ENCODE data around the gene A4GALT.
"Not testable (repeated sequence)": the region's sequence is repeated elsewhere in the genome, so short reads cannot be mapped to it uniquely, and the experiment has no call there.

A4GALT gene

GRCh38 chr22:42680648-42681047 lies 40.0 kb downstream of the A4GALT start:
- DNase-seq, result peak; percentile 95

GRCh38 chr22:42679691-42680090 lies 41.0 kb downstream of the A4GALT start:
- DNase-seq, result no peak

DNA sequence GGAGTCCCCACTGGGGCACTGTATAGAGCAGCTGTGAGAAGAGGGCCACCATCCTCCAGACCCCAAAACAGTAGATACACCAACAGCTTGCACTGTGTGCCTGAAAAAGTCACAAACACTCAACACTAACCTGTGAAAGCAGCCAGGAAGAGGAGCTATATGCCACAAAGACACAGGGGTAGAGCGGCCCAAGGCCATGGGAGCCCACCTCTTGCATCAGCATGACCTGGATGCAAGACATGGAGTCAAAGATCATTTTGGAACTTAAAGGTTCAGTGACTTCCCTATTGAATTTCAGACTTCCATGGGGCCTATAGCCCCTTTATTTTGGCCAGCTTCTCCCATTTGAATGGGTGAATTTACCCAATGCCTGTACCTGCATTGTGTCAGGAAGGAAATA lies 41.8 kb downstream of the A4GALT start:
- no peak for DNase-seq

DNA sequence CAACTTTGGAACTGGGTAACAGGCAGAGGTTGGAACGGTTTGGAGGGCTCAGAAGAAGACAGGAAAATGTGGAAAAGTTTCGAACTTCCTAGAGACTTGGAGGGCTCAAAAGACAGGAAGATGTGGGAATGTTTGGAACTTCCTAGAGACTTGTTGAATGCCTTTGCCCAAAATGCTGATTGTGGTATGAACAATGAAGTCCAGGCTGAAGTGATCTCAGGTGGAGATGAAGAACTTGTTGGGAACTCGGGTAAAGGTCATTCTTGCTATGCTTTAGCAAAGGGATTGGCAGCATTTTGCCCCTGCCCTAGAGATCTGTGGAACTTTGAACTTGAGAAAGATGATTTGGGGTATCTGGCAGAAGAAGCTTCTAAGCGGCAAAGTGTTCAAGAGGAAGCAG lies 42.7 kb downstream of the A4GALT start:
- DNase-seq, result not testable (repeated sequence)

DNA sequence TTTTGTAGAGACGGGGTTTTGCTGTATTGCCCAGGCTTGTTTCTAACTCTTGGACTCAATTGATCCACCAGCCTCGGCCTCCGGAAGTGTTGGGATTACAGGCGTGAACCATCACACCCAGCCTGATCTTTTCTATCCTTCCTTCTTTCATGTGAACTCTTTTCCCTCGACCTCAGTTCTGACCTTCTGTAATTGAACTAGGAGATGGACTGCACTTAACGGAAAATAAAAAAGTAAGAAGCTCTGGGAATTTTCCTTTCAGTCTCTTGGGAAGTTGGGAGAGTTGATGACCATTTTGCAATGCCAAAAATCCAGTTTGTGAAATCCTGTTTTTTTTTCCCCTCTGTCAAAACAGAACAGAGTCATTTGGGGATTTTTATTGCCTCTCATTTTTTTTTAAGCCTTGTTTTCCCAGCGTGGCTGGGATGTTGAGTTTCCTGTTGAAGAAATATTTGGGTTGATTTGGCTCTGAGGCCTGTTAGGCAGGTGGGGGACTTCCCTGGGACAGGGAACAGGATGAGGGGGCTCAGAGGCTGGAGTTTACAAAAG lies 44.5 kb downstream of the A4GALT start:
- peak; percentile 67 for DNase-seq

DNA sequence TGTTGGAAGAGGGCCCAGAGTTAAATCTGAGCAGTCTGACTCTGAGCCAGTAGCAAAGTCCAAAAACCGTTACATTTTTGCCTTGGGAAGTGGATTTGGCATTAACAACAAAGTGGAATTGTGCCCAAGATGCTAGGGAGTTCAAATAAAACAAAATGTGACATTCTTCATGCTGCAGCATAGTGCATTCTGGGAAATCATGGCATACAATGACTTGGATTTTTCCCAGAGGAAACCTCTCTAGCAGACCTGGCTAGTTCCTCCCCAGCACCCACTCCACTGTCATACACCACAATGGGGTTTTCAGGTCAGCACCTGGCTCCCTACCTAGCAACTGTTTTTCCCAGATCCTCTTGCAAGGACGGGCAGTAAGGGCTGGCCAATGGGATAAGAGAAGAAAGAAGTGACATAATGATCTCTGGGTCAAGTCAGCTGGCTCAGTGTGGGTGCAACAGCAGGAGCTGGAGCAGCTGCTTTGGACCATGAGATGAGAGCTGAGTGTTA lies 46.7 kb downstream of the A4GALT start:
- no peak for DNase-seq

DNA sequence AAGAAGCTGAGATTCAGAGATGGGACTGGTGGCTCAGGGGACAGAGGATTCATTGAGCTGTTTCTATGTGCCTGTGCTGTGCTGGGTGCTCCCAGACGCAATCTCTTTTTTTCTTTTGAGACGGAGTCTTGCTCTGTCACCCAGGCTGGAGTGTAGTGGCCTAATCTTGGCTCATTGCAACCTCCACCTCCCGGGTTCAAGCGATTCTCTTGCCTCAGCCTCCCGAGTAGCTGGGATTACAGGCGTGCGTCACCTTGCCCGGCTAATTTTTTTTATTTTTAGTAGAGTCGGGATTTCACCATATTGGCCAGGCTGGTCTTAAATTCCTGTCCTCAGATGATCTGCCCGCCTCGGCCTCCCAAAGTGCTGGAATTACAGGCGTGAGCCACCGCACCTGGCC lies 47.6 kb downstream of the A4GALT start:
- DNase-seq, result not testable (repeated sequence)

- DNase-seq, result no peak
Observed at GRCh38 chr22:42670921-42671709, 49.6 kb downstream of the A4GALT start.

DNA sequence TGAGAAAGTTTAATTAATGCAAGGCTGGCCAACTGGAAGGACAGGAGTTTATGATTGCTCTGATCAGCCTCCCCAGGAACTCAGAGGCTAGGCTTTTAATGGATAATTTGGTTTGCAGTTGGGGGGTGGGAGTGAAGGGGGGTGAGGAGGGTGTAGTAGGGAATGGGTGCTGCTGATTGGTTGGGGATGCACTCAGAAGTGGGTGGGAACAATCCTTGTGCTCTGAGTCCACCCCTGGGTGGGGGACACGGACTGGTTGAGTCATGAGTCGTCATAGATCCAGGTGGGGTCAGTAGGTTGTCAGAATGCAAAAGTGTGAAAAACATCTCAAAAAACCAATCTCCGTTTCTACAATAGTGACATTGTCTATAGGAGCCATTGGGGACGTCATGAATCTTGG lies 50.6 kb downstream of the A4GALT start:
- DNase-seq, result no peak

GRCh38 chr22:42666393-42666792 lies 54.3 kb downstream of the A4GALT start:
- DNase-seq, result not testable (repeated sequence)

GRCh38 chr22:42664976-42665831 lies 55.5 kb downstream of the A4GALT start:
- DNase-seq, result no peak

- peak; percentile 71 for DNase-seq
Observed at GRCh38 chr22:42661985-42662831, 58.5 kb downstream of the A4GALT start.

GRCh38 chr22:42656578-42656977 lies 64.1 kb downstream of the A4GALT start:
- DNase-seq, result no peak

- DNase-seq, result no peak
Observed at GRCh38 chr22:42655693-42656092, 65.0 kb downstream of the A4GALT start.

DNA sequence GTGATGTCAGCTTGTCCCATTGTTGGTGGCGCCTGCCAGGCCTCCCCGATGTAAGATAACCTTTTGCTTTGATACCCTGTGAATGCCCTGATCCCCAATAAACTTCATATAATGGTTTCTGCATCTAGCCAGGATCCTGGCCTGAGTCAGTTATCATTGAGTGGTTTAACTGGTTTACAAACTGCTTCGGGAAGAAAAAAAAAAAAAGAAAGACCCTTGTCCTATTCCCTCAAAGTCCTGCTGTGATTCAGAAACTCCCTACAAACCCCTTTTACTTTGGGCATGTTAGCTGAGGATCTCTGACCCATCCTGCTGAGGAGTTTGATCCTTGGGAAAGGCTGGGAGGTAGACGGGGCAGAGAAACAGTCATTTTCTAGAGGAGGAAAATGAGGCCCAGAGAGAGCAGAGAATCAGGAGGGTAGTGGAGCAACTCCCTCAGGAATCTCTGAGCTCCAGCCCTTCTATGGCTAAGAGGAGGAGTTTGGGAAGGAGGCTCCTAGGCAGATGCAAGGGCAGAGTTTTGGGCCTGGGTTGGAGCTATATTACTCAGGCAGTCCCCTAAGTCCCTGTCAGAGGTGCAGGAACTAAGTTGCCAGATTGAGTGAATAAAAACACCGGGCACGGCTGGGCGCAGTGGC lies 66.1 kb downstream of the A4GALT start:
- no peak for DNase-seq

GRCh38 chr22:42653999-42654398 lies 66.7 kb downstream of the A4GALT start:
- DNase-seq, result no peak

- DNase-seq, result no peak
Observed at GRCh38 chr22:42651134-42651533, 69.5 kb downstream of the A4GALT start.

GRCh38 chr22:42649246-42650099 lies 71.2 kb downstream of the A4GALT start, which contains the start of gene CYB5R3:
CYB5R3 (minus strand) TSS chr22:42649392; CDS start chr22:42649315, 77 bp downstream.
- DNase-seq, result peak; percentile 91

GRCh38 chr22:42648368-42649245 lies 72.1 kb downstream of the A4GALT start:
- DNase-seq, result peak; percentile 28

GRCh38 chr22:42648017-42648367 lies 72.7 kb downstream of the A4GALT start:
- DNase-seq, result no peak
